ENCODE data around the gene DHRS3.
"Not testable (repeated sequence)": the region's sequence is repeated elsewhere in the genome, so short reads cannot be mapped to it uniquely, and the experiment has no call there.

The DHRS3 gene

GRCh38 chr1:12578860-12579422, 39.1 kb downstream of the DHRS3 start:
- no peak for DNase-seq (ENCODE audit: low read depth in 2 of 3, low spot score in 2 of 3)

- DNase-seq (ENCODE audit: low read depth in 2 of 3, low spot score in 2 of 3): no peak
Observed at GRCh38 chr1:12577020-12577419, 41.0 kb downstream of the DHRS3 start.

GRCh38 chr1:12574757-12575139, 43.3 kb downstream of the DHRS3 start:
- no peak for DNase-seq (ENCODE audit: low read depth in 2 of 3, low spot score in 2 of 3)

GRCh38 chr1:12573015-12573825, 44.8 kb downstream of the DHRS3 start:
- DNase-seq (ENCODE audit: low read depth in 2 of 3, low spot score in 2 of 3): no peak

GRCh38 chr1:12572522-12572921, 45.5 kb downstream of the DHRS3 start:
- no peak for DNase-seq (ENCODE audit: low read depth in 2 of 3, low spot score in 2 of 3)

GRCh38 chr1:12570291-12570690, 47.7 kb downstream of the DHRS3 start:
- DNase-seq (ENCODE audit: low read depth in 2 of 3, low spot score in 2 of 3): no peak

GRCh38 chr1:12568009-12568767, 49.8 kb downstream of the DHRS3 start:
- no peak for DNase-seq (ENCODE audit: low read depth in 2 of 3, low spot score in 2 of 3)

GRCh38 chr1:12567288-12567819, 50.7 kb downstream of the DHRS3 start:
- no peak for DNase-seq (ENCODE audit: low read depth in 2 of 3, low spot score in 2 of 3)

- no peak for DNase-seq (ENCODE audit: low read depth in 2 of 3, low spot score in 2 of 3)
Observed at GRCh38 chr1:12566484-12567287, 51.3 kb downstream of the DHRS3 start.

- DNase-seq (ENCODE audit: low read depth in 2 of 3, low spot score in 2 of 3): no peak
Observed at GRCh38 chr1:12565966-12566352, 52.1 kb downstream of the DHRS3 start.

GRCh38 chr1:12565094-12565965, 52.7 kb downstream of the DHRS3 start:
- no peak for DNase-seq (ENCODE audit: low read depth in 2 of 3, low spot score in 2 of 3)

GRCh38 chr1:12564251-12564650, 53.8 kb downstream of the DHRS3 start:
- not testable (repeated sequence) for DNase-seq (ENCODE audit: low read depth in 2 of 3, low spot score in 2 of 3)

GRCh38 chr1:12562955-12563576, 54.9 kb downstream of the DHRS3 start:
- no peak for DNase-seq (ENCODE audit: low read depth in 2 of 3, low spot score in 2 of 3)

GRCh38 chr1:12561121-12561520, 56.9 kb downstream of the DHRS3 start:
- no peak for DNase-seq (ENCODE audit: low read depth in 2 of 3, low spot score in 2 of 3)

- no peak for DNase-seq (ENCODE audit: low read depth in 2 of 3, low spot score in 2 of 3)
Observed at GRCh38 chr1:12556957-12557935, 60.8 kb downstream of the DHRS3 start.

- no peak for DNase-seq (ENCODE audit: low read depth in 2 of 3, low spot score in 2 of 3)
Observed at GRCh38 chr1:12556368-12556930, 61.6 kb downstream of the DHRS3 start.

GRCh38 chr1:12555411-12556367, 62.3 kb downstream of the DHRS3 start:
- DNase-seq (ENCODE audit: low read depth in 2 of 3, low spot score in 2 of 3): no peak

Measured in activated CD8-positive, alpha-beta memory T cell treated with anti-CD3 and anti-CD28 coated beads for 48 hours (primary cell).